GM19463 (cell line): ENCODE measurements around the gene CLSTN1.

Source experiments
- ATAC-seq: cut with Tn5 transposase; IDR thresholded peaks from one replicate; pipeline ENCODE4 v1.9.1; 2021; ENCODE audit warnings: mild to moderate bottlenecking, moderate library complexity; ENCODE audit not compliant: unreplicated experiment

CLSTN1 gene

DNA sequence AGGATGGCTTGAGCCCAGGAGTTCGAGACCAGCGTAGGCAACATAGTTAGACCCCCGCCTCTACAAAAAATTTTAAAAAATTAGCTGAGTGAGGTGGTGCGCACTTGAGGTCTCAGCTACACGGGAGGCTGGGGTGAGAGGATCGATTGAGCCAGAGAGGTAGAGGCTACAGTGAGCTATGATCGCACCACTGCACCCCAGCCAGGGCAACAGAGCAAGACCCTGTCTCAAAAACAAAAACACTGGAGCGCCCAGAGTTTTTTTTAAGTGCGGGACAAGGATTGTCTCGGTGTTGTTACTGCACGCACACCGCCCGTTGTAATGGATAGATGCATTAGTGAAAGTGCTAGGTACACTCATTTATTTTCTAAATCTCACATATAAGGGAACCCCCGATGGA, 135.2 kb downstream of the CLSTN1 start:
- ATAC-seq = no peak

- no peak for ATAC-seq
These were observed 135.7 kb downstream of the CLSTN1 start for GRCh38 chr1:9687874-9688582.

DNA sequence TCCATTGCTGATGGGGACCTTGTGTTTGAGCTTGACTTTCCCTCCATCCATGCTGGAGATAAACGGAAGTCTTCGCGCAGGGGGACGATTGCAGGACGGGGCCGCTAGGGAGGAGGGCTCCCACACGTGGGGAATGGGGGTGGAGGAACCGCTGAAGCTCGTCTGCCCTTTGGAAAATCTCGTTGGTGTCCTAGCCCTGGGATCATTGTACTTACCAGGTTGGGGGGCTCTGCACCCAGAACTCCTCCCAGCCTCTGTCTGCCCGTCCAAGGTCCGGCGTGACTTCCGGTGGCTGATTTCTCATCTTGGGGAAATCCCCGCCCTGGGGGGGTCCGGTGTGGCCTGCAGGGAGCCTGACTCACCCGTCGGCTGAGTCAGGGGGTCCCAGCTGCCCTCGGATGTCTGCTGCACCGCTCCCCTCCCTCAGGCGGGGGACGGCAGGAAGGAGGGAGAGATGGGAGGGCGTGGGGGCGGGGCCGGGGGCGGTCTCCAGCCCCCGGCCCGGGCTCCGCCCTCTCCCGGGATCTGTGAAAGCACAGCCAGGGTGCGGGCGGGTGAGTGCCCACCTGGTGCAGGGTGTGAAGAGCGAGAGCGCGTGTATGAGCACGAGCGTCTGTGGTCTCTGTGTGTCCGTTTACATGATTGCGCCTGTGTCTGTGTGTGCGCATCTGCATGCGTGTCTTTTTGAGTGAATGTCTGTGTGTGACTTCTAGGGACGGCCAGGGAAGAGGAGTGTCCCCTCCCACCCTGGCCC, 136.5 kb downstream of the CLSTN1 start:
- peak; percentile 44 for ATAC-seq

GRCh38 chr1:9684801-9685200, 139.0 kb downstream of the CLSTN1 start:
- ATAC-seq = no peak

DNA sequence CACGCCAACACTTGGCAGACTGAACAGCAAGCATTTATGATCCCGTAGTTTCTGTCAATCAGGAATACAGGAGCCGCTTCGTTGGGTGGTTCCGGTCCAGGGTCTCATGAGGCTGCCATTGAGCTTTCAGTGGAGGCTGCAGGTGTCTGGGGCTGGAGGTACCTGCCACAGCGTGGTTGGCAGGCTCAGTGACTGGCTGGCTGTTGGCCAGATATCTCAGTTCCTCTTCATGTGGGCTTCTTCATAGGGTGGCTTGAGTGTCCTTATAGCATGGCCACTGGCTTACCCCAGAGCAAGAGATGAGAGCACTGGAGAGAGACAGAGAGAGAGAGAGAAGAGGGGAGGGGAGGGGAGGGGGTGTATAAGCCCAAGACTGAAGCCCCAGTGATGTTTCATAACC, 142.9 kb downstream of the CLSTN1 start:
- no peak for ATAC-seq

- ATAC-seq = no peak
These were observed 143.7 kb downstream of the CLSTN1 start for GRCh38 chr1:9680091-9680490.
